Calu3 (cell line): ENCODE measurements around the gene PTPRE. TPM values are rescaled to one million over a fixed set of nuclear protein-coding genes. Genes with fewer than 3 reads are reported as not detected.

Source experiments
- BruUV-seq: library from RNA; stranded (reverse); fragments of 400-500 nt; replicated peaks from 2 replicates; lab custom pipeline; 2021; lab: Mats Ljungman, UMichigan
- CTCF ChIA-PET: fragments of 300-600 bp; sonication (Branson Sonifier 250); formaldehyde crosslinking; loops from one replicate; lab custom pipeline; 2022; ENCODE audit warnings: antibody characterized with exemption; lab: Charles Lee
- DNase-seq: peaks from one replicate; pipeline ENCODE4 v3.0.0; 2022
- H3K27ac Mint-ChIP-seq: one replicate; pipeline ENCODE4 v1.8.0; 2022; ENCODE audit warnings: mixed read lengths; ENCODE audit not compliant: unreplicated experiment
- H3K27me3 Mint-ChIP-seq: one replicate; pipeline ENCODE4 v1.8.0; 2022; ENCODE audit warnings: mixed read lengths; ENCODE audit not compliant: unreplicated experiment
- H3K36me3 Mint-ChIP-seq: one replicate; pipeline ENCODE4 v1.8.0; 2022; ENCODE audit warnings: mild to moderate bottlenecking, moderate library complexity, mixed read lengths; ENCODE audit not compliant: insufficient read depth, unreplicated experiment
- H3K4me1 Mint-ChIP-seq: one replicate; pipeline ENCODE4 v1.8.0; 2022; ENCODE audit warnings: mild to moderate bottlenecking, low read depth, mixed read lengths; ENCODE audit not compliant: unreplicated experiment
- H3K4me3 Mint-ChIP-seq: one replicate; pipeline ENCODE4 v1.8.0; 2022; ENCODE audit warnings: mild to moderate bottlenecking, low read depth, moderate library complexity, mixed read lengths; ENCODE audit not compliant: unreplicated experiment
- H3K9me3 Mint-ChIP-seq: one replicate; pipeline ENCODE4 v1.8.0; 2022; ENCODE audit warnings: low read depth, mixed read lengths; ENCODE audit not compliant: unreplicated experiment
- CTCF ChIP-seq: fragments of 200-600 bp; IDR thresholded peaks from one replicate; pipeline ENCODE4 v1.8.0; 2022; ENCODE audit warnings: antibody characterized with exemption; ENCODE audit not compliant: unreplicated experiment
- intact Hi-C: fragments of 100-400 bp; cut with micrococcal nuclease; formaldehyde crosslinking; loops from one replicate; pipeline ENCODE4 v1.10.0; 2022; ENCODE audit not compliant: unreplicated experiment
- total RNA-seq: library from RNA; stranded (reverse); gene quantifications from 2 replicates; pipeline ENCODE4 v1.2.3, GENCODE V29; 2022

The PTPRE gene
- total RNA-seq, 1 experiment from 2014 or later, result 7.6 TPM

- no TSS peak for BruUV-seq
- Mint-ChIP-seq H3K4me3 (no peak overlapping the region), H3K4me1 (peaks cover 8% of the 10 kb centered on the region), H3K9me3 (no peaks in the 10 kb centered on the region), H3K27ac (no peak overlapping the region), H3K36me3 (no peaks in the 10 kb centered on the region), H3K27me3 (peaks cover 39% of the 10 kb centered on the region)
- intact Hi-C loops, result loop anchor here (1.0 kb wide), 2 partner anchors 138 to 196 kb away; no protein-coding TSS in a partner anchor
- CTCF ChIA-PET, result no interaction called here
- DNase-seq, result peak; percentile 50
- TF ChIP-seq CTCF, result peak; percentile 39
Measured at GRCh38 chr10:127872871-127873600, 33.9 kb upstream of the PTPRE start.

GRCh38 chr10:127873901-127874470 is 32.9 kb upstream of the PTPRE start:
- TF ChIP-seq CTCF, result no peak
- no peak overlapping the region for H3K27ac Mint-ChIP-seq
- no peak for DNase-seq
- H3K36me3 Mint-ChIP-seq, result no peaks in the 10 kb centered on the region
- intact Hi-C loops, result loop anchor here (1.0 kb wide), 2 partner anchors 137 to 195 kb away; no protein-coding TSS in a partner anchor
- CTCF ChIA-PET, result no interaction called here
- H3K4me1 Mint-ChIP-seq, result peaks cover 8% of the 10 kb centered on the region
- H3K9me3 Mint-ChIP-seq, result no peaks in the 10 kb centered on the region
- no peak overlapping the region for H3K4me3 Mint-ChIP-seq
- BruUV-seq, result no TSS peak
- H3K27me3 Mint-ChIP-seq, result peaks cover 34% of the 10 kb centered on the region

GRCh38 chr10:127874671-127875448 is 32.0 kb upstream of the PTPRE start:
- intact Hi-C loops, result no loop called here
- H3K36me3 Mint-ChIP-seq, result no peaks in the 10 kb centered on the region
- DNase-seq, result no peak
- peaks cover 8% of the 10 kb centered on the region for H3K4me1 Mint-ChIP-seq
- CTCF ChIA-PET, result interaction anchor here (0.8 kb wide), 1 partner anchor 194 kb away, joined by 3 read pairs; no protein-coding TSS in a partner anchor
- H3K9me3 Mint-ChIP-seq, result no peaks in the 10 kb centered on the region
- no peak for TF ChIP-seq CTCF
- H3K27ac Mint-ChIP-seq, result no peak overlapping the region
- no TSS peak for BruUV-seq
- H3K4me3 Mint-ChIP-seq, result no peak overlapping the region
- H3K27me3 Mint-ChIP-seq, result peaks cover 25% of the 10 kb centered on the region

- no peak for DNase-seq
- Mint-ChIP-seq H3K27ac (no peak overlapping the region), H3K4me3 (no peak overlapping the region), H3K4me1 (peaks cover 8% of the 10 kb centered on the region), H3K9me3 (no peaks in the 10 kb centered on the region), H3K36me3 (no peaks in the 10 kb centered on the region), H3K27me3 (peaks cover 20% of the 10 kb centered on the region)
- CTCF ChIA-PET, result no interaction called here
- intact Hi-C loops, result no loop called here
- BruUV-seq, result no TSS peak
- no peak for TF ChIP-seq CTCF
Measured at GRCh38 chr10:127875449-127875765, 31.5 kb upstream of the PTPRE start.
